ENCODE results near the gene COPRS. TPM values are rescaled to one million over a fixed set of nuclear protein-coding genes. Genes with fewer than 3 reads are reported as not detected.
"Not testable (repeated sequence)": the region's sequence is repeated elsewhere in the genome, so short reads cannot be mapped to it uniquely, and the experiment has no call there.

COPRS gene
- total RNA-seq, 4 donors from 2014 or later = 36.5 to 114 (median 58.1) TPM

GRCh38 chr17:31820691-31821435 lies 38.2 kb downstream of the COPRS start:
- TF ChIP-seq POLR2A (IDR thresholded peaks at IDR 0.05) = no peak
- TF ChIP-seq CTCF (IDR thresholded peaks at IDR 0.05) = no peak
- no peak for DNase-seq
- no peaks in the 10 kb centered on the region for H3K9me3 ChIP-seq
- no peak overlapping the region for H3K27ac ChIP-seq
- H3K4me3 ChIP-seq = no peak overlapping the region
- H3K4me1 ChIP-seq = no peaks in the 10 kb centered on the region
- intact Hi-C loops (cut with DNase I; ENCODE audit: low total_unique reads) = no loop called here
- no peaks in the 10 kb centered on the region for H3K36me3 ChIP-seq
- no peaks in the 10 kb centered on the region for H3K27me3 ChIP-seq

- no peak for TF ChIP-seq POLR2A (IDR thresholded peaks at IDR 0.05)
- no peak for TF ChIP-seq CTCF (IDR thresholded peaks at IDR 0.05)
- no peak overlapping the region for H3K27ac ChIP-seq
- no peaks in the 10 kb centered on the region for H3K27me3 ChIP-seq
- H3K9me3 ChIP-seq = no peaks in the 10 kb centered on the region
- no peak overlapping the region for H3K4me3 ChIP-seq
- no peaks in the 10 kb centered on the region for H3K4me1 ChIP-seq
- no peaks in the 10 kb centered on the region for H3K36me3 ChIP-seq
- no peak for DNase-seq
- intact Hi-C loops (cut with DNase I; ENCODE audit: low total_unique reads) = no loop called here
Observed at GRCh38 chr17:31819578-31819977, 39.5 kb downstream of the COPRS start.

- H3K27me3 ChIP-seq; DNase-seq; H3K27ac ChIP-seq; intact Hi-C loops (cut with DNase I; ENCODE audit: low total_unique reads); H3K36me3 ChIP-seq; H3K4me3 ChIP-seq; H3K9me3 ChIP-seq; H3K4me1 ChIP-seq: not testable (repeated sequence)
Observed at GRCh38 chr17:31818863-31819262, 40.2 kb downstream of the COPRS start.

- TF ChIP-seq CTCF (IDR thresholded peaks at IDR 0.05) (no peak), POLR2A (IDR thresholded peaks at IDR 0.05) (no peak)
- Histone ChIP-seq H3K27ac (no peak overlapping the region), H3K4me3 (no peak overlapping the region), H3K9me3 (no peaks in the 10 kb centered on the region), H3K4me1 (no peaks in the 10 kb centered on the region), H3K27me3 (no peaks in the 10 kb centered on the region), H3K36me3 (no peaks in the 10 kb centered on the region)
- intact Hi-C loops (cut with DNase I; ENCODE audit: low total_unique reads) = no loop called here
- DNase-seq = no peak
Observed at GRCh38 chr17:31815212-31815730, 43.8 kb downstream of the COPRS start.

- no peak for DNase-seq
- H3K27ac ChIP-seq = no peak overlapping the region
- no peaks in the 10 kb centered on the region for H3K4me1 ChIP-seq
- H3K27me3 ChIP-seq = no peaks in the 10 kb centered on the region
- H3K9me3 ChIP-seq = no peaks in the 10 kb centered on the region
- intact Hi-C loops (cut with DNase I; ENCODE audit: low total_unique reads) = no loop called here
- H3K36me3 ChIP-seq = no peaks in the 10 kb centered on the region
- no peak overlapping the region for H3K4me3 ChIP-seq
- TF ChIP-seq POLR2A (IDR thresholded peaks at IDR 0.05) (no peak), CTCF (IDR thresholded peaks at IDR 0.05) (no peak)
Observed at GRCh38 chr17:31811101-31811500, 47.9 kb downstream of the COPRS start.

GRCh38 chr17:31809876-31810275 lies 49.2 kb downstream of the COPRS start:
- intact Hi-C loops (cut with DNase I; ENCODE audit: low total_unique reads); H3K4me1 ChIP-seq: not testable (repeated sequence)

More at GRCh38 chr17:31809876-31810275, 49.2 kb downstream of the COPRS start:
- not testable (repeated sequence) for H3K4me3 ChIP-seq, H3K36me3 ChIP-seq, H3K27me3 ChIP-seq, H3K27ac ChIP-seq, H3K9me3 ChIP-seq, DNase-seq
